CD4-positive, alpha-beta T cell treated with Interleukin-6 for 4 hours (primary cell): ENCODE results near the gene NFAM1.

Experiments
- DNase-seq: peaks from one replicate; pipeline ENCODE4 v3.0.0-alpha.2; 2020; ENCODE audit warnings: mixed read lengths

The NFAM1 gene

GRCh38 chr22:42356533-42356932 is 75.7 kb downstream of the NFAM1 start:
- DNase-seq: no peak

GRCh38 chr22:42353883-42354727 is 78.1 kb downstream of the NFAM1 start:
- DNase-seq: no peak

GRCh38 chr22:42350373-42350772 is 81.8 kb downstream of the NFAM1 start:
- no peak for DNase-seq

GRCh38 chr22:42347281-42347824 is 84.8 kb downstream of the NFAM1 start:
- DNase-seq: no peak

GRCh38 chr22:42346722-42347121 is 85.5 kb downstream of the NFAM1 start:
- no peak for DNase-seq

GRCh38 chr22:42345458-42345857 is 86.7 kb downstream of the NFAM1 start:
- DNase-seq: no peak

GRCh38 chr22:42344361-42344905 is 87.8 kb downstream of the NFAM1 start:
- DNase-seq: no peak

GRCh38 chr22:42343531-42344081 is 88.6 kb downstream of the NFAM1 start:
- DNase-seq: peak; percentile 60

- DNase-seq: peak; percentile 25
Observed at GRCh38 chr22:42343121-42343454, 89.1 kb downstream of the NFAM1 start.

- DNase-seq: no peak
Observed at GRCh38 chr22:42342426-42343120, 89.6 kb downstream of the NFAM1 start.

GRCh38 chr22:42341779-42342178 is 90.4 kb downstream of the NFAM1 start:
- no peak for DNase-seq

- DNase-seq: no peak
Observed at GRCh38 chr22:42340829-42341383, 91.3 kb downstream of the NFAM1 start.

- no peak for DNase-seq
Observed at GRCh38 chr22:42340150-42340549, 92.1 kb downstream of the NFAM1 start.

GRCh38 chr22:42338479-42338878 is 93.7 kb downstream of the NFAM1 start:
- DNase-seq: no peak

- DNase-seq: no peak
Observed at GRCh38 chr22:42337356-42337755, 94.8 kb downstream of the NFAM1 start.

- no peak for DNase-seq
Observed at GRCh38 chr22:42336527-42337227, 95.5 kb downstream of the NFAM1 start.

- no peak for DNase-seq
Observed at GRCh38 chr22:42335839-42336378, 96.3 kb downstream of the NFAM1 start.

GRCh38 chr22:42334875-42335512 is 97.2 kb downstream of the NFAM1 start:
- DNase-seq: no peak

GRCh38 chr22:42333544-42333943 is 98.7 kb downstream of the NFAM1 start:
- DNase-seq: no peak

- no peak for DNase-seq
Observed at GRCh38 chr22:42332089-42332488, 100.1 kb downstream of the NFAM1 start.

GRCh38 chr22:42331014-42331413 is 101.2 kb downstream of the NFAM1 start:
- no peak for DNase-seq
